GM23248 (cell line): Measurements from ENCODE around the gene TSLP. TPM values are rescaled to one million over a fixed set of nuclear protein-coding genes. Genes with fewer than 3 reads are reported as not detected.

Experiments used
- DNase-seq: peaks from one replicate; pipeline ENCODE4 v3.0.0-alpha.2; 2015
- H2AFZ ChIP-seq: fragments of 200-600 bp; sonication (generic); 2 replicates; pipeline ENCODE4 v1.6.1; 2016; ENCODE audit warnings: antibody characterized with exemption
- H3F3A ChIP-seq: fragments of 200-600 bp; sonication (generic); 2 replicates; pipeline ENCODE4 v1.6.1; 2016; ENCODE audit warnings: mild to moderate bottlenecking, antibody characterized with exemption, mixed run types; ENCODE audit not compliant: insufficient read depth
- H3K27ac ChIP-seq: fragments of 200-600 bp; sonication (generic); 2 replicates; pipeline ENCODE4 v1.5.1; 2016; ENCODE audit warnings: mild to moderate bottlenecking
- H3K27me3 ChIP-seq: fragments of 200-600 bp; sonication (generic); replicated peaks from 2 replicates; pipeline ENCODE4 v1.6.1; 2016; ENCODE audit warnings: mild to moderate bottlenecking; ENCODE audit not compliant: insufficient read depth
- H3K36me3 ChIP-seq: fragments of 200-600 bp; sonication (generic); 2 replicates; pipeline ENCODE4 v1.6.1; 2016; ENCODE audit warnings: low read depth, mild to moderate bottlenecking
- H3K4me1 ChIP-seq: fragments of 200-600 bp; sonication (generic); 2 replicates; pipeline ENCODE4 v1.6.1; 2016; ENCODE audit warnings: mild to moderate bottlenecking; ENCODE audit not compliant: insufficient read depth
- H3K4me2 ChIP-seq: fragments of 200-600 bp; sonication (generic); one replicate; pipeline ENCODE4 v1.6.1; 2016; ENCODE audit warnings: mild to moderate bottlenecking; ENCODE audit not compliant: unreplicated experiment
- H3K4me3 ChIP-seq: fragments of 200-600 bp; sonication (generic); 2 replicates; pipeline ENCODE4 v1.5.1; 2016; ENCODE audit warnings: mild to moderate bottlenecking
- H3K79me2 ChIP-seq: fragments of 200-600 bp; sonication (generic); 2 replicates; pipeline ENCODE4 v1.6.1; 2016; ENCODE audit warnings: mild to moderate bottlenecking; ENCODE audit not compliant: insufficient read depth
- H3K9ac ChIP-seq: fragments of 200-600 bp; sonication (generic); 2 replicates; pipeline ENCODE4 v1.6.1; 2016; ENCODE audit warnings: mild to moderate bottlenecking
- H3K9me2 ChIP-seq: fragments of 200-600 bp; sonication (generic); 2 replicates; pipeline ENCODE4 v1.6.1; 2016; ENCODE audit warnings: mixed run types, mild to moderate bottlenecking, moderate library complexity; ENCODE audit not compliant: insufficient read depth
- H3K9me3 ChIP-seq: fragments of 200-600 bp; sonication (generic); one replicate; pipeline ENCODE4 v1.6.1; 2017; ENCODE audit warnings: low read depth
- H4K20me1 ChIP-seq: fragments of 200-600 bp; sonication (generic); 2 replicates; pipeline ENCODE4 v1.6.0; 2016; ENCODE audit not compliant: insufficient read depth
- EZH2 ChIP-seq: fragments of 200-600 bp; sonication (generic); IDR thresholded peaks from 2 replicates; pipeline ENCODE4 v1.6.1; 2018; ENCODE audit warnings: antibody characterized with exemption, mild to moderate bottlenecking; ENCODE audit not compliant: insufficient read depth, poor library complexity, severe bottlenecking
- EZH2phosphoT487 ChIP-seq: fragments of 200-600 bp; sonication (generic); IDR thresholded peaks from 2 replicates; pipeline ENCODE4 v1.6.1; 2018; ENCODE audit warnings: antibody characterized with exemption, moderate library complexity, mild to moderate bottlenecking, low read depth; ENCODE audit not compliant: insufficient read depth
- WGBS, 2 experiments: methylation state at CpG; one replicate each; pipeline ENCODE4 v1.1.6; 2015 to 2017; ENCODE audit warnings: low lambda C conversion rate in 2 of 2, low coverage in 1 of 2; ENCODE audit errors: missing lambda C conversion rate in 2 of 2; 5-methylcytosine and 5-hydroxymethylcytosine counted together
- in situ Hi-C: fragments of 300-500 bp; cut with MboI; formaldehyde crosslinking; loops from 2 replicates; pipeline ENCODE4 v1.15.0; 2020
- polyA plus RNA-seq: library from polyadenylated mRNA; unstranded; fragments of >200 nt; fragmentation: Nextera tagmentation; extraction: Ambion mirVana; gene quantifications from 2 replicates; pipeline ENCODE4 v1.2.1, GENCODE V29; 2016
- total RNA-seq: library from RNA; depleted of rRNA; stranded (reverse); fragments of >200 nt; shearing (Covaris generic); gene quantifications from 2 replicates; pipeline ENCODE4 v1.2.3, GENCODE V29; 2014

Gene TSLP
- total and polyA plus RNA-seq, 2 experiments from 2014 or later = not detected

- peaks cover 10% of the 10 kb centered on the region; the same call in 1 of the 2 replicates for H3K79me2 ChIP-seq
- 97 to 99% methylated on average over 3 of the region's 3 CpGs for WGBS, 2 experiments
- H3K4me2 ChIP-seq = no peak overlapping the region
- H3K9me2 ChIP-seq = no peaks in the 10 kb centered on the region
- no peak overlapping the region for H3K4me3 ChIP-seq
- no peaks in the 10 kb centered on the region for H3K4me1 ChIP-seq
- H2AFZ ChIP-seq = no peak overlapping the region
- in situ Hi-C loops = no loop called here
- no peak for DNase-seq
- H3F3A ChIP-seq = no peaks in the 10 kb centered on the region
- no peaks in the 10 kb centered on the region for H3K9me3 ChIP-seq
- H3K27me3 ChIP-seq = no peaks in the 10 kb centered on the region
- no peak overlapping the region for H3K27ac ChIP-seq
- no peak overlapping the region for H3K9ac ChIP-seq
- peaks cover 67% of the 10 kb centered on the region for H3K36me3 ChIP-seq
- TF ChIP-seq EZH2phosphoT487 = no peak
- no peak for TF ChIP-seq EZH2
- no peaks in the 10 kb centered on the region for H4K20me1 ChIP-seq
Measured at GRCh38 chr5:111111956-111112355, 40.4 kb downstream of the TSLP start.

GRCh38 chr5:111113678-111114077, 42.2 kb downstream of the TSLP start:
- in situ Hi-C loops = no loop called here
- peaks cover 57% of the 10 kb centered on the region for H3K36me3 ChIP-seq
- H3K9me3 ChIP-seq = no peaks in the 10 kb centered on the region
- no peaks in the 10 kb centered on the region for H3K4me1 ChIP-seq
- H3K27me3 ChIP-seq = no peaks in the 10 kb centered on the region
- no peak overlapping the region for H2AFZ ChIP-seq
- no peak overlapping the region for H3K4me3 ChIP-seq
- no peak overlapping the region for H3K4me2 ChIP-seq
- WGBS, 2 experiments = 89 to 96% methylated on average over 3 of the region's 3 CpGs
- no peaks in the 10 kb centered on the region for H4K20me1 ChIP-seq
- H3F3A ChIP-seq = no peaks in the 10 kb centered on the region
- H3K9ac ChIP-seq = no peak overlapping the region
- H3K27ac ChIP-seq = no peak overlapping the region
- no peak for TF ChIP-seq EZH2phosphoT487
- no peak for TF ChIP-seq EZH2
- H3K9me2 ChIP-seq = no peaks in the 10 kb centered on the region
- no peak for DNase-seq
- peaks cover 6% of the 10 kb centered on the region; the same call in 1 of the 2 replicates for H3K79me2 ChIP-seq

GRCh38 chr5:111115229-111115628, 43.7 kb downstream of the TSLP start:
- WGBS, 2 experiments = 100% methylated on average over 1 of the region's 1 CpG

GRCh38 chr5:111116550-111116949, 45.0 kb downstream of the TSLP start:
- H3F3A ChIP-seq = no peaks in the 10 kb centered on the region
- H3K27me3 ChIP-seq = no peaks in the 10 kb centered on the region
- DNase-seq = no peak
- no peaks in the 10 kb centered on the region for H3K9me3 ChIP-seq
- H3K4me1 ChIP-seq = no peaks in the 10 kb centered on the region
- no peak overlapping the region for H3K4me3 ChIP-seq
- 58 to 64% methylated on average over 1 of the region's 1 CpG for WGBS, 2 experiments
- no peak overlapping the region for H2AFZ ChIP-seq
- H3K79me2 ChIP-seq = 0 out of 2 replicates have a peak, but pooled peaks cover 5% of the 10 kb centered on the region
- H4K20me1 ChIP-seq = no peaks in the 10 kb centered on the region
- no peak overlapping the region for H3K9ac ChIP-seq
- in situ Hi-C loops = no loop called here
- TF ChIP-seq EZH2phosphoT487 = no peak
- no peak for TF ChIP-seq EZH2
- H3K27ac ChIP-seq = no peak overlapping the region
- no peaks in the 10 kb centered on the region for H3K9me2 ChIP-seq
- peaks cover 57% of the 10 kb centered on the region for H3K36me3 ChIP-seq
- no peak overlapping the region for H3K4me2 ChIP-seq

More at GRCh38 chr5:111115229-111115628, 43.7 kb downstream of the TSLP start:
- H3K9me3 ChIP-seq = no peaks in the 10 kb centered on the region
- no peaks in the 10 kb centered on the region for H3K9me2 ChIP-seq
- DNase-seq = no peak
- in situ Hi-C loops = no loop called here
- no peaks in the 10 kb centered on the region for H3K4me1 ChIP-seq
- no peaks in the 10 kb centered on the region for H3K27me3 ChIP-seq
- no peak overlapping the region for H3K9ac ChIP-seq
- no peak overlapping the region for H2AFZ ChIP-seq
- peaks cover 56% of the 10 kb centered on the region for H3K36me3 ChIP-seq
- no peaks in the 10 kb centered on the region for H4K20me1 ChIP-seq
- no peak overlapping the region for H3K4me3 ChIP-seq
- 0 out of 2 replicates have a peak, but pooled peaks cover 5% of the 10 kb centered on the region for H3K79me2 ChIP-seq
- no peak overlapping the region for H3K4me2 ChIP-seq
- no peaks in the 10 kb centered on the region for H3F3A ChIP-seq
- H3K27ac ChIP-seq = no peak overlapping the region
- TF ChIP-seq EZH2phosphoT487 (no peak), EZH2 (no peak)

- no peak for TF ChIP-seq EZH2phosphoT487
- TF ChIP-seq EZH2 = no peak
- H3K4me2 ChIP-seq = no peak overlapping the region
- no peak overlapping the region for H3K27ac ChIP-seq
- no peak for DNase-seq
- in situ Hi-C loops = no loop called here
- no peaks in the 10 kb centered on the region for H3K9me3 ChIP-seq
- H3K9ac ChIP-seq = no peak overlapping the region
- no peak overlapping the region for H3K4me3 ChIP-seq
- 68 to 91% methylated on average over 1 of the region's 1 CpG for WGBS, 2 experiments
- no peaks in the 10 kb centered on the region for H3K27me3 ChIP-seq
- 0 out of 2 replicates have a peak, but pooled peaks cover 5% of the 10 kb centered on the region for H3K79me2 ChIP-seq
- no peaks in the 10 kb centered on the region for H3K4me1 ChIP-seq
- no peak overlapping the region for H2AFZ ChIP-seq
- H3F3A ChIP-seq = no peaks in the 10 kb centered on the region
- H4K20me1 ChIP-seq = no peaks in the 10 kb centered on the region
- no peaks in the 10 kb centered on the region for H3K9me2 ChIP-seq
- H3K36me3 ChIP-seq = peaks cover 57% of the 10 kb centered on the region
Measured at GRCh38 chr5:111117136-111117535, 45.6 kb downstream of the TSLP start.
